ENCODE measurements around the gene TMEM238L.

- TF ChIP-seq POLR2A (IDR thresholded peaks at IDR 0.05) (no peak), CTCF (IDR thresholded peaks at IDR 0.05) (no peak)
These were observed 18.6 kb downstream of the TMEM238L start for GRCh38 chr17:10785295-10785694.

Measured in lower leg skin (tissue), 3 donors.